22Rv1 (cell line): ENCODE results near the gene NT5DC3.

Experiments
- H3K27ac ChIP-seq: fragments of 450-650 bp; 2 replicates; pipeline ENCODE4 v1.5.1; 2017
- CTCF ChIP-seq: fragments of 450-650 bp; IDR thresholded peaks from 2 replicates; pipeline ENCODE4 v1.5.1; 2017; ENCODE audit warnings: mild to moderate bottlenecking
- ZFX ChIP-seq: fragments of 450-650 bp; IDR thresholded peaks from 2 replicates; pipeline ENCODE4 v1.6.1; 2017; ENCODE audit warnings: antibody characterized with exemption, borderline replicate concordance

Gene NT5DC3

DNA sequence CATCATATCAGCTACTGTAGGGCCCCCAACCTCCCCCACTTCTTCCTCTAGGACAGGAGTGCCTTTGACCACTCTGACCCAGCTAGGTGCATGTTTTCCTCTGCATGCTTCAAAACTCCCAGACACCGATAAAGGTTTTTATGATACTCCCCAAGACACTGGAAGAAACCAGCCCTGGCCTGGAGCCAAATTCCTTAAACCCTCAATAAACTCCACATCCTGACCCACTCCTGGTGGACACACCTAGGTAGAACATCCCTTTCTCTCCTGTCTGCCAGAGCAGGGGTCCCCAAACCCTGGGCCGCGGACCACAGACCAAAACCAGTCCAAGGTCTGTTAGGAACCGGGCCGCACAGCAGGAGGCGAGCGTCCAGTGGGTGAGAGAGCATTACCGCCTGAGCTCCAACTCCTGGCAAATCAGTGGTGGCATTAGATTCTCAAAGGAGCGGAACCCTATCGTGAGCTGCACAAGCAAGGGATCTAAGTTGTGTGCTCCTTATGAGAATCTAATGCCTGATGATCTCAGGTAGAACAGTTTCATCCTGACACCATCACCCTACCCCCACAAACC lies 49.6 kb downstream of the NT5DC3 start:
- no peak overlapping the region for H3K27ac ChIP-seq
- TF ChIP-seq ZFX (no peak), CTCF (no peak)

- TF ChIP-seq ZFX, result no peak
- TF ChIP-seq CTCF, result no peak
- H3K27ac ChIP-seq, result no peak overlapping the region
Measured at GRCh38 chr12:103786201-103786600, 54.8 kb downstream of the NT5DC3 start.

DNA sequence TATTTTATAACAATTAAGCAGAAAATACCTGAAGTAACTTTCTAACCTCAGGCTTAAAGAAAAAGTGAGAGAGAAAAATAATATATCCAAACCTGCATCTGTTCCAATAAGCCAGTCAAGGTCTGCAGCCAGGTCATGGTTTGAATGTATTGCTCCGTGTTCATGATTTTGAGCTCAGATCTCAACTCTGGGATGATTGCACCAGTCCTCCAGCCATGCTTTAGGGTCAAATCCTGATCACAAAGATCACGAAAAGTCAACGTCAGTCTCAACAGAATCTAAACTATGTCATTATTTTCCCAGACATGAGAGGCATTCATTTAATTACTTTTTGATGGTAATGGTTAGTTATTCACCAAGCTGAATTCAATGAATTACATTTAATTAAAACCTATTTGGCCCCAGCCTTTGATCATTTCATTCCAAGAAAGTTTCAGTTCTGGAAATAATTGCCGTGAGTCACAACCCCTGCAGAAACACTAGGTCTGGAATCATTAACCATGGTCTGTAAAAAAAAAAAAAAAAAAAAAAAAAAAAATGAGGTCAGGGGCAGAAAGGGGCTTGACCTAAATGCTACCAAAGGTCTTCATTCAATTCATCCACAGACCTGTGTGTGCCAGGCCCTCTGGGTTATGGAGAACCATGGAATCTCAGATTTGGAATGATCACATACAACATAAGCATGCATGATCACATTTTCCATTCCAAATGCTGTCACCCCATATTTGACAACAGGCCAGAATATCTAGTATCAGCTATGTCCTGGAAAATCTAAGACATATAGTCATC lies 55.6 kb downstream of the NT5DC3 start:
- no peak for TF ChIP-seq CTCF
- TF ChIP-seq ZFX, result no peak
- no peak overlapping the region for H3K27ac ChIP-seq

GRCh38 chr12:103783744-103784664 lies 57.0 kb downstream of the NT5DC3 start:
- H3K27ac ChIP-seq, result no peak overlapping the region
- TF ChIP-seq ZFX (no peak), CTCF (peak; percentile 13; the same call in 1 of the 2 replicates)

DNA sequence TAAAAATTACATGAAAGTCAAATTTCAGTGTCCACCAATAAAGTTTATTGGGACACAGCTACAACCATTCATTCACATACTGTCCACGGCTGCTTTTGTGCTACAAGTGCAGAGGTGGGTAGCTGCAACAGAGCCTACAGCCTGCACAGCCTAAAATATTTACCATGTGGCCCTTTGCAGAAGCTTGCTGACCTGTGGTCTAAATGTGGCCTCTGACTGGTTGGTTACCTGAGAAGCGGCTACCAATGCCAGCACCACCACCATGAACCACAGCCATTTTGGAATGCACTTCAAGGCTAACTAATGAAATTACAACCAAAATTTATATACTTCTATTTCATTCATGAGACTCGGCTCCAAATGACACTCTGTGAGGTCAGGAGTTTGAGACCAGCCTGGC lies 58.6 kb downstream of the NT5DC3 start:
- no peak for TF ChIP-seq ZFX
- no peak for TF ChIP-seq CTCF
- H3K27ac ChIP-seq, result no peak overlapping the region

GRCh38 chr12:103780992-103781391 lies 60.0 kb downstream of the NT5DC3 start:
- no peak overlapping the region for H3K27ac ChIP-seq
- TF ChIP-seq CTCF, result no peak
- no peak for TF ChIP-seq ZFX

DNA sequence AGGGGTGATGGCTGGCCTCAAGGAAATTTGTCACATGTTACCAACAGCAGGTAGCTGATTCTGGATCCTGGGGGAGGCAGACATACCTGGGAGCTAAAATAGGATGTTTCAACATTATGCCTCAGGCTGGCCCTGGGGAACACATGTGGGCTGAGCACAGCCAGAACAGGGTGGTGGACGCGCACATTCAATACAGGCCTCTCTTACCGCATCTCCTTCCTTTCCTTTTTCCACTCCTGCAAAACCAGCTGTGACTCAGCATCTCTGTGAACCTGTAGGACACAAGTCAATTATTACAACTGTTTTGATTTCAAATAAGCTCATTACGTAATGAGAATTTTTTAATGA lies 61.0 kb downstream of the NT5DC3 start:
- no peak overlapping the region for H3K27ac ChIP-seq
- TF ChIP-seq ZFX (no peak), CTCF (no peak)
